ENCODE measurements around the gene STAM. TPM values are rescaled to one million over a fixed set of nuclear protein-coding genes. Genes with fewer than 3 reads are reported as not detected.

The STAM gene
- total RNA-seq, 1 experiment from 2014 or later, result 14.4 TPM

DNA sequence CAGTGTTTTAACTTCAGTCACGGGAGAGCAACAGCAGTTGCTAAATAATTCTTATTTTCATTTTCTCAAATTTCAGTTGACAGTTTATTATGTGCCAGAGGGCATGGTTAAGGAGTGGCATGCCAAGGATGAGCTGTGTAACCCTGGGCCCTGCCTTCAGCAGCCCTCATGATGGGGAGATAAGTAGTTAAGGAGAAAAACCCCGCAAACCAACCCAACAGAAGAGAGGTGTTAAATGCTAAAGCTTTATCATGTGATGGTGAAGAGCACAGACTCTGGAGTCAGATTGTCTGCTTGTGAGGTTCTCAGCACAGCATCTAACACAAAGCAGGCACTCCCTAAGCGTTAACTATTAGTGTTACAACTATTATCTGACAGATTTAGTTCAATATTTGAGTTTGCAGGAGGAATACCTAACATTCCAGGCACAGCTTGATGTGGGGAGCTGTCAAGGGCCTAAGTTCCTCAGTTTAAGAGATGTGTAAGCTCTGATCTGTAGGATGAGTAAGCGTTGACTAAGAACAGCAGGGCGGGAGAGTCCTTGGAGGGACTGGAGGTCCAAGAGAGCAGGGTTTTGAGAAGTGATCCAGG lies 29.6 kb downstream of the STAM start:
- H2AFZ ChIP-seq (ENCODE audit: low read length), result no peak overlapping the region
- H3K9me2 ChIP-seq (replicated peaks; ENCODE audit: insufficient read depth, low read length), result no peaks in the 10 kb centered on the region
- H3K9me3 ChIP-seq (ENCODE audit: low read length), result no peaks in the 10 kb centered on the region
- no peak for DNase-seq
- no peak overlapping the region for H3K27ac ChIP-seq (ENCODE audit: low read length)
- H3K9ac ChIP-seq (ENCODE audit: low read length), result no peak overlapping the region
- H3K4me1 ChIP-seq (ENCODE audit: low read length), result peaks cover 10% of the 10 kb centered on the region
- no peaks in the 10 kb centered on the region for H3K36me3 ChIP-seq (ENCODE audit: insufficient read depth, low read length)
- H3K27me3 ChIP-seq (ENCODE audit: low read length), result no peaks in the 10 kb centered on the region
- H3K79me2 ChIP-seq (ENCODE audit: low read length), result peaks cover 88% of the 10 kb centered on the region
- H4K20me1 ChIP-seq (ENCODE audit: insufficient read depth, low read depth, low read length), result no peaks in the 10 kb centered on the region
- H3K4me3 ChIP-seq (ENCODE audit: low read length), result no peak overlapping the region
- H3K4me2 ChIP-seq (ENCODE audit: low read depth, low read length, poor library complexity, severe bottlenecking), result no peak overlapping the region

DNA sequence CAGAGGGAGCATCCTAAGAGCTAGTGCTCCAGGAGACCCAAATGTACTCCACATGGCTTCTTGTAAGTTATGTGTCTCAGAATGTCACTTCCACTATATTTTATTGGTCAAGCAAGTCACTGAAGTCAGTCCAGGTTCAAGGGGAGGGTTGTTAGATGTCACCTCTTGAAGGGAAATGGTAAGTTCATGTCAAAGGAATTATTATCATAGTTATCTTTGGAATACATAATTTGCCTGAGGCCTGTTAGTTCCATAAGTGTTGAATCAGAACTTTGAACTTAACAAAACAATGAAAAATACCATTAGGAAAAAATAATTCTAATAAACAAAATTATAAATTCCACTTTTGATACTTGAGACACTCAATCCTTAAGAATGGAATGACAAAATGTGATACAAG lies 30.6 kb downstream of the STAM start:
- no peaks in the 10 kb centered on the region for H3K27me3 ChIP-seq (ENCODE audit: low read length)
- H3K27ac ChIP-seq (ENCODE audit: low read length), result no peak overlapping the region
- H3K4me3 ChIP-seq (ENCODE audit: low read length), result no peak overlapping the region
- no peaks in the 10 kb centered on the region for H3K9me3 ChIP-seq (ENCODE audit: low read length)
- H3K4me1 ChIP-seq (ENCODE audit: low read length), result peaks cover 6% of the 10 kb centered on the region
- H3K79me2 ChIP-seq (ENCODE audit: low read length), result peaks cover 89% of the 10 kb centered on the region
- no peaks in the 10 kb centered on the region for H4K20me1 ChIP-seq (ENCODE audit: insufficient read depth, low read depth, low read length)
- H3K9ac ChIP-seq (ENCODE audit: low read length), result no peak overlapping the region
- H3K9me2 ChIP-seq (replicated peaks; ENCODE audit: insufficient read depth, low read length), result no peaks in the 10 kb centered on the region
- H3K4me2 ChIP-seq (ENCODE audit: low read depth, low read length, poor library complexity, severe bottlenecking), result no peak overlapping the region
- no peaks in the 10 kb centered on the region for H3K36me3 ChIP-seq (ENCODE audit: insufficient read depth, low read length)
- DNase-seq, result no peak
- no peak overlapping the region for H2AFZ ChIP-seq (ENCODE audit: low read length)

- DNase-seq, result no peak
- H4K20me1 ChIP-seq (ENCODE audit: insufficient read depth, low read depth, low read length), result no peaks in the 10 kb centered on the region
- H3K4me1 ChIP-seq (ENCODE audit: low read length), result no peaks in the 10 kb centered on the region
- no peak overlapping the region for H3K4me2 ChIP-seq (ENCODE audit: low read depth, low read length, poor library complexity, severe bottlenecking)
- no peaks in the 10 kb centered on the region for H3K9me3 ChIP-seq (ENCODE audit: low read length)
- no peaks in the 10 kb centered on the region for H3K36me3 ChIP-seq (ENCODE audit: insufficient read depth, low read length)
- no peaks in the 10 kb centered on the region for H3K27me3 ChIP-seq (ENCODE audit: low read length)
- no peak overlapping the region for H3K9ac ChIP-seq (ENCODE audit: low read length)
- H3K4me3 ChIP-seq (ENCODE audit: low read length), result no peak overlapping the region
- H3K27ac ChIP-seq (ENCODE audit: low read length), result no peak overlapping the region
- H3K79me2 ChIP-seq (ENCODE audit: low read length), result peaks cover 92% of the 10 kb centered on the region
- no peaks in the 10 kb centered on the region for H3K9me2 ChIP-seq (replicated peaks; ENCODE audit: insufficient read depth, low read length)
- no peak overlapping the region for H2AFZ ChIP-seq (ENCODE audit: low read length)
Observed at GRCh38 chr10:17675638-17676037, 31.7 kb downstream of the STAM start.

- Histone ChIP-seq H3K27ac (ENCODE audit: low read length) (no peak overlapping the region), H3K4me3 (ENCODE audit: low read length) (no peak overlapping the region), H3K36me3 (ENCODE audit: insufficient read depth, low read length) (no peaks in the 10 kb centered on the region; the same call in 1 of the 2 replicates), H4K20me1 (ENCODE audit: insufficient read depth, low read depth, low read length) (no peaks in the 10 kb centered on the region), H3K79me2 (ENCODE audit: low read length) (peaks cover 92% of the 10 kb centered on the region), H2AFZ (ENCODE audit: low read length) (no peak overlapping the region), H3K9ac (ENCODE audit: low read length) (no peak overlapping the region), H3K4me2 (ENCODE audit: low read depth, low read length, poor library complexity, severe bottlenecking) (no peak overlapping the region), H3K9me3 (ENCODE audit: low read length) (no peaks in the 10 kb centered on the region), H3K4me1 (ENCODE audit: low read length) (no peaks in the 10 kb centered on the region), H3K27me3 (ENCODE audit: low read length) (no peaks in the 10 kb centered on the region), H3K9me2 (replicated peaks; ENCODE audit: insufficient read depth, low read length) (no peaks in the 10 kb centered on the region)
- DNase-seq, result no peak
Observed at GRCh38 chr10:17676919-17677318, 33.0 kb downstream of the STAM start.

- peaks cover 13% of the 10 kb centered on the region for H3K4me1 ChIP-seq (ENCODE audit: low read length)
- no peak overlapping the region for H3K4me3 ChIP-seq (ENCODE audit: low read length)
- H3K79me2 ChIP-seq (ENCODE audit: low read length), result peaks cover 94% of the 10 kb centered on the region
- no peaks in the 10 kb centered on the region; the same call in 1 of the 2 replicates for H3K36me3 ChIP-seq (ENCODE audit: insufficient read depth, low read length)
- no peak for DNase-seq
- H3K4me2 ChIP-seq (ENCODE audit: low read depth, low read length, poor library complexity, severe bottlenecking), result no peak overlapping the region
- H3K9me2 ChIP-seq (replicated peaks; ENCODE audit: insufficient read depth, low read length), result no peaks in the 10 kb centered on the region
- no peaks in the 10 kb centered on the region for H3K9me3 ChIP-seq (ENCODE audit: low read length)
- no peak overlapping the region for H3K9ac ChIP-seq (ENCODE audit: low read length)
- no peaks in the 10 kb centered on the region for H3K27me3 ChIP-seq (ENCODE audit: low read length)
- no peak overlapping the region for H3K27ac ChIP-seq (ENCODE audit: low read length)
- H4K20me1 ChIP-seq (ENCODE audit: insufficient read depth, low read depth, low read length), result no peaks in the 10 kb centered on the region
- no peak overlapping the region for H2AFZ ChIP-seq (ENCODE audit: low read length)
Observed at GRCh38 chr10:17682236-17682946, 38.4 kb downstream of the STAM start.

DNA sequence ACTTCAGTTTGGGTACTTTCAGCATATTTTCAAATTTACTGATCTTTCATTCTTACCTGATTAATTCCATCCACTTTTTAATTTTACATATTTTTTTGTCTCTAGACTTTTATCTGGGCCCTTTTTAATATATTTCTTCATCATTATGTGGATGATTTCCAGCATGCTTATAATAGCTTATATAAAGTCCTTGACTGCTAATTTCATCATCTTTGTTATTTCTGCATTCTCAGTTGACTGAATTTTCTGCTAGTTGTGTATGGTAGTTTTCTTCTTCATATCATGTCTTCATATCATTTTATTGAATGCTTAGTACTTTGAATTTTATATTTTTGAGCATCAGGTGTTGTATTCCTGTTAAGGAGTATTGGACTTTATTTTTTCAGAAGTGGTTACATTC lies 39.6 kb downstream of the STAM start:
- H3K27me3 ChIP-seq (ENCODE audit: low read length), result no peaks in the 10 kb centered on the region
- H3K4me1 ChIP-seq (ENCODE audit: low read length), result peaks cover 13% of the 10 kb centered on the region
- peaks cover 93% of the 10 kb centered on the region for H3K79me2 ChIP-seq (ENCODE audit: low read length)
- no peak overlapping the region for H3K4me3 ChIP-seq (ENCODE audit: low read length)
- H3K27ac ChIP-seq (ENCODE audit: low read length), result no peak overlapping the region
- no peak overlapping the region for H2AFZ ChIP-seq (ENCODE audit: low read length)
- no peaks in the 10 kb centered on the region for H4K20me1 ChIP-seq (ENCODE audit: insufficient read depth, low read depth, low read length)
- no peaks in the 10 kb centered on the region; the same call in 1 of the 2 replicates for H3K36me3 ChIP-seq (ENCODE audit: insufficient read depth, low read length)
- H3K9me2 ChIP-seq (replicated peaks; ENCODE audit: insufficient read depth, low read length), result no peaks in the 10 kb centered on the region
- no peak for DNase-seq
- H3K9me3 ChIP-seq (ENCODE audit: low read length), result no peaks in the 10 kb centered on the region
- H3K9ac ChIP-seq (ENCODE audit: low read length), result no peak overlapping the region
- H3K4me2 ChIP-seq (ENCODE audit: low read depth, low read length, poor library complexity, severe bottlenecking), result no peak overlapping the region

GRCh38 chr10:17684537-17684936 lies 40.6 kb downstream of the STAM start:
- Histone ChIP-seq H2AFZ (ENCODE audit: low read length) (no peak overlapping the region), H3K27me3 (ENCODE audit: low read length) (no peaks in the 10 kb centered on the region), H3K4me1 (ENCODE audit: low read length) (peaks cover 13% of the 10 kb centered on the region), H3K9me2 (replicated peaks; ENCODE audit: insufficient read depth, low read length) (no peaks in the 10 kb centered on the region), H3K27ac (ENCODE audit: low read length) (no peak overlapping the region), H3K4me2 (ENCODE audit: low read depth, low read length, poor library complexity, severe bottlenecking) (no peak overlapping the region), H4K20me1 (ENCODE audit: insufficient read depth, low read depth, low read length) (no peaks in the 10 kb centered on the region), H3K36me3 (ENCODE audit: insufficient read depth, low read length) (no peaks in the 10 kb centered on the region; the same call in 1 of the 2 replicates), H3K9ac (ENCODE audit: low read length) (no peak overlapping the region), H3K4me3 (ENCODE audit: low read length) (no peak overlapping the region), H3K9me3 (ENCODE audit: low read length) (no peaks in the 10 kb centered on the region), H3K79me2 (ENCODE audit: low read length) (peaks cover 87% of the 10 kb centered on the region)
- no peak for DNase-seq

DNA sequence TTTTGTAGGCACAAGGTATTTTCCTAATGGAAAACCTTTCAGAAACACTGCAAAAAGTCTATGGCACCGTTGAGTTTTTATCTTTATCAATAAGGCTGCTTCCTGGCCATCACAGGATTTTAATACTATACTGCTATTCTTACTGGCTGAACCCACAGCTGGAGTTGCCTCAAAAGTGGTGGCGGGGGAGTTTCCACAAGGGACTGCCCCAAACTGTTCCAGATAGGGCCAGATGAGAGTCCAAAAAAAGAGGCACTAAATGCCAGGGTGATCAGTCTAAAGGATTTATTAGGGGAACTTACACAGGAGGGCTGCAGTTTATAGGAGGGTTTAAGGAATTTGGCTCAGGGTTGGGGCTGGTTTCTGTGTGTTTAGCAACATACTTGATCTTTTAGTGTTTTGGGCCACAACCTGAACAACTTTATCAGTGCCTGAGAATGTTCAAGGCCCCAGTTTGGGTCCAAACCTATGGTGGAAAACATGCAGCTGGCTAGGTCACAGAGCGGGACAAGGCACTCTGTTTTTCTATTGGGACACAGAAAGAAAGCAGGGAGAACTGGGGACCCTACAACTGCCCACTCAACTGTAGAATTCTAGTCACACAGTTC lies 41.4 kb downstream of the STAM start:
- no peaks in the 10 kb centered on the region for H3K27me3 ChIP-seq (ENCODE audit: low read length)
- H3K9me2 ChIP-seq (replicated peaks; ENCODE audit: insufficient read depth, low read length), result no peaks in the 10 kb centered on the region
- no peak overlapping the region for H3K4me2 ChIP-seq (ENCODE audit: low read depth, low read length, poor library complexity, severe bottlenecking)
- H3K4me3 ChIP-seq (ENCODE audit: low read length), result no peak overlapping the region
- H2AFZ ChIP-seq (ENCODE audit: low read length), result no peak overlapping the region
- H3K36me3 ChIP-seq (ENCODE audit: insufficient read depth, low read length), result no peaks in the 10 kb centered on the region; the same call in 1 of the 2 replicates
- peaks cover 13% of the 10 kb centered on the region for H3K4me1 ChIP-seq (ENCODE audit: low read length)
- no peak overlapping the region for H3K9ac ChIP-seq (ENCODE audit: low read length)
- no peak for DNase-seq
- H3K79me2 ChIP-seq (ENCODE audit: low read length), result peaks cover 86% of the 10 kb centered on the region
- no peaks in the 10 kb centered on the region for H4K20me1 ChIP-seq (ENCODE audit: insufficient read depth, low read depth, low read length)
- no peaks in the 10 kb centered on the region for H3K9me3 ChIP-seq (ENCODE audit: low read length)
- H3K27ac ChIP-seq (ENCODE audit: low read length), result no peak overlapping the region
